ENCODE measurements around the gene TTC27.
"Not testable (repeated sequence)": the region's sequence is repeated elsewhere in the genome, so short reads cannot be mapped to it uniquely, and the experiment has no call there.

- TF ChIP-seq CTCF (conservative IDR thresholded peaks at IDR 0.05); ZFX (IDR thresholded peaks at IDR 0.05): not testable (repeated sequence)
Observed at GRCh38 chr2:32638548-32638947, 10.7 kb downstream of the TTC27 start.
